Measurements from ENCODE around the gene POFUT1.

- TF ChIP-seq CTCF (IDR thresholded peaks at IDR 0.05) (no peak), POLR2A (IDR thresholded peaks at IDR 0.05) (no peak)
Measured at GRCh38 chr20:32213870-32214269, 6.2 kb downstream of the POFUT1 start.
